Natural killer cell (primary cell): ENCODE data around the gene GRM4. TPM values are rescaled to one million over a fixed set of nuclear protein-coding genes. Genes with fewer than 3 reads are reported as not detected.

Experiments used
- ATAC-seq, 3 donors: fragments of 150-1000 bp in 2 of 3; fragments of 200-7000 bp in 1 of 3; cut with Tn5 transposase; 1 replicate in 1 of 3; 2 replicates in 2 of 3; pipeline ENCODE4 v1.10.0; 2021; ENCODE audit warnings: mild to moderate bottlenecking in 2 of 3, moderate library complexity in 2 of 3
- DNase-seq, 2 donors: peaks; one replicate each; pipeline versions ENCODE4 v3.0.0 to v3.0.0-alpha.2; 2013 to 2021; ENCODE audit warnings: mixed read lengths in 1 of 2
- H3K27ac ChIP-seq: one replicate; pipeline ENCODE4 v1.5.1; 2013; ENCODE audit warnings: mild to moderate bottlenecking, low read length
- H3K27me3 ChIP-seq: one replicate; pipeline ENCODE4 v1.6.1; 2013; ENCODE audit warnings: low read length; ENCODE audit not compliant: control insufficient read depth, insufficient read depth
- H3K36me3 ChIP-seq: one replicate; pipeline ENCODE4 v1.6.1; 2013; ENCODE audit warnings: low read length; ENCODE audit not compliant: control insufficient read depth, insufficient read depth
- H3K4me1 ChIP-seq: one replicate; pipeline ENCODE4 v1.6.1; 2013; ENCODE audit warnings: low read length; ENCODE audit not compliant: control insufficient read depth, insufficient read depth
- H3K4me3 ChIP-seq: one replicate; pipeline ENCODE4 v1.5.1; 2013; ENCODE audit warnings: low read length
- H3K9me3 ChIP-seq: one replicate; pipeline ENCODE4 v1.6.1; 2013; ENCODE audit warnings: low read length; ENCODE audit not compliant: control insufficient read depth, insufficient read depth
- H3K27ac Mint-ChIP-seq, 2 donors: one replicate each; pipeline ENCODE4 v1.8.0; 2022; ENCODE audit warnings: mild to moderate bottlenecking in 2 of 2, mixed read lengths in 2 of 2, moderate library complexity in 1 of 2
- H3K27me3 Mint-ChIP-seq, 2 donors: one replicate each; pipeline ENCODE4 v1.8.0; 2022; ENCODE audit warnings: low read depth in 2 of 2, mixed read lengths in 2 of 2
- H3K36me3 Mint-ChIP-seq: one replicate; pipeline ENCODE4 v1.8.0; 2022; ENCODE audit warnings: mixed read lengths
- H3K4me1 Mint-ChIP-seq, 2 donors: one replicate each; pipeline ENCODE4 v1.8.0; 2022; ENCODE audit warnings: mixed read lengths in 2 of 2
- H3K4me3 Mint-ChIP-seq: one replicate; pipeline ENCODE4 v1.8.0; 2022; ENCODE audit warnings: mild to moderate bottlenecking, moderate library complexity, mixed read lengths
- H3K9me3 Mint-ChIP-seq, 2 donors: one replicate each; pipeline ENCODE4 v1.8.0; 2022; ENCODE audit warnings: mixed read lengths in 2 of 2
- WGBS: methylation state at CpG from one replicate; pipeline ENCODE4 v1.1.7; 2013; ENCODE audit warnings: missing lambda C conversion rate; ENCODE audit not compliant: insufficient coverage; 5-methylcytosine and 5-hydroxymethylcytosine counted together
- intact Hi-C: fragments of 100-400 bp; cut with micrococcal nuclease; formaldehyde crosslinking; loops from one replicate; pipeline ENCODE4 v1.14.2; 2022
- total RNA-seq, 4 donors: library from RNA; stranded (reverse); fragments of 120-200 nt in 1 of 4; gene quantifications; one replicate each; pipeline versions ENCODE4 v1.2.3 to v1.2.4, GENCODE V29; 2013 to 2022
- TF ChIP-seq, protein P1 (sequence below): fragments of 200-600 bp; IDR thresholded peaks from one replicate; pipeline ENCODE4 v1.8.0; 2022; ENCODE audit warnings: antibody characterized with exemption

GRM4 gene
- total RNA-seq, 3 donors from 2014 or later (not counting 1 experiment from before 2014, with no cell fraction given): not detected

DNA sequence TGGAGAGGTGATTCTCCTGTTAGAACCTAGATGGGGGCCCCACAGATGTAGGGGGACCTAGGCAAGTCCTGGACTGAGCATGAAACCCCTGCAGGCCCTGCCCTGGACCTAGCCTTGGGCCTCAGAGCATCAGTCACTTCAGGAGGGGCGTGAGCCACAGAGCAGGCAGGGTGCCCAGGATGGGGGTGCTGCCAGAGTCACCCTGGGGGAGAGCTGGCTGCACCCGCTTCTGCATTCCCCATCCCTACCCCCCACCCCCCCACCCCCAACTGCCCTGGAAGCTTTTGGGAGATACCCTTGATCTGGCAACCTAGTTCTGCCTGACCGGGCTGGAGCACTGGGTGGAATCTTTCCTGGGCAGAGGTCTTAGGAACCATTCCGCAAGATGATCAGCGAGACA, 125.6 kb downstream of the GRM4 start:
- 97% methylated on average over 4 of the region's 5 CpGs for WGBS

DNA sequence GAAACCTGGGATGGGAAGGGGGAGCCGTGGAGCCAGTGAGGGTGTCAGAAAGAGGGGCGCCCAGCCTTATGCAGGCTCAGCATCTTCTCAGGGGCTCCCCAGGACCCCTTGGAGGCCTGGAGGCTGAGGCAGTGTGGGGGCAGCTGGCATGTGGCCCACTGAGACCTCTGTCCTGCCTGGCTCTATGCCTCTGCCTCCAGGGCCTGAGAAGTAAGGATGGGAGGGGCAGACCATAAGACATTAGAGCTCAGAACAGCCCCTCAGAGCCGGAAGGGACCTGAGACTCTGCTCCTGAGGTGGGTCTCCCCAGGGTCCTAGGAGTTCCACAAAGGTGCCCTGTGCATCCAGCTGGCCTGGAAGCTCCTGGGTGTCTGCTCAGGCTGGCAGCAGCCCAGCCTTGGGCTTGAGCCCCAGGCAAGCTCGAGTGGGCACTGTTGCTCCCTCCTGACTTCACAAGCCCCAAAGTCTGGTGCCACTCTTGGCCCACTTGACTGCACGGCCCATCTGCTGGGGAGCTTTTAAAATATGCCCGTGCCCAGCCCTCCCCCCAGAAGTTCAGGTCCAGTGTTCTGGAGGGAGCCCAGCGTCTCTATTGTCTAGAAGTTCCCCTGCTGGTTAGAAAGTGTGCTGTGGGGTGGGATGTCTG, 126.8 kb downstream of the GRM4 start:
- H3K4me3 ChIP-seq: no peak overlapping the region
- TF ChIP-seq, protein P1, sequence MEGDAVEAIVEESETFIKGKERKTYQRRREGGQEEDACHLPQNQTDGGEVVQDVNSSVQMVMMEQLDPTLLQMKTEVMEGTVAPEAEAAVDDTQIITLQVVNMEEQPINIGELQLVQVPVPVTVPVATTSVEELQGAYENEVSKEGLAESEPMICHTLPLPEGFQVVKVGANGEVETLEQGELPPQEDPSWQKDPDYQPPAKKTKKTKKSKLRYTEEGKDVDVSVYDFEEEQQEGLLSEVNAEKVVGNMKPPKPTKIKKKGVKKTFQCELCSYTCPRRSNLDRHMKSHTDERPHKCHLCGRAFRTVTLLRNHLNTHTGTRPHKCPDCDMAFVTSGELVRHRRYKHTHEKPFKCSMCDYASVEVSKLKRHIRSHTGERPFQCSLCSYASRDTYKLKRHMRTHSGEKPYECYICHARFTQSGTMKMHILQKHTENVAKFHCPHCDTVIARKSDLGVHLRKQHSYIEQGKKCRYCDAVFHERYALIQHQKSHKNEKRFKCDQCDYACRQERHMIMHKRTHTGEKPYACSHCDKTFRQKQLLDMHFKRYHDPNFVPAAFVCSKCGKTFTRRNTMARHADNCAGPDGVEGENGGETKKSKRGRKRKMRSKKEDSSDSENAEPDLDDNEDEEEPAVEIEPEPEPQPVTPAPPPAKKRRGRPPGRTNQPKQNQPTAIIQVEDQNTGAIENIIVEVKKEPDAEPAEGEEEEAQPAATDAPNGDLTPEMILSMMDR: no peak
- no peaks in the 10 kb centered on the region for H3K4me1 Mint-ChIP-seq
- no peaks in the 10 kb centered on the region for H3K27me3 ChIP-seq
- no peaks in the 10 kb centered on the region for H3K36me3 Mint-ChIP-seq
- H3K9me3 ChIP-seq: no peaks in the 10 kb centered on the region
- ATAC-seq (no peak), DNase-seq (no peak)
- H3K36me3 ChIP-seq: no peaks in the 10 kb centered on the region
- 86% methylated on average over 7 of the region's 7 CpGs for WGBS
- H3K27ac ChIP-seq: no peak overlapping the region
- H3K9me3 Mint-ChIP-seq: no peaks in the 10 kb centered on the region
- peaks cover 23% of the 10 kb centered on the region in 2 donors for H3K27me3 Mint-ChIP-seq
- intact Hi-C loops: no loop called here
- H3K4me3 Mint-ChIP-seq: no peak overlapping the region
- H3K27ac Mint-ChIP-seq: no peak overlapping the region
- H3K4me1 ChIP-seq: no peaks in the 10 kb centered on the region

More for the DNA sequence above, 125.6 kb downstream of the GRM4 start:
- intact Hi-C loops: no loop called here
- Mint-ChIP-seq H3K36me3 (no peaks in the 10 kb centered on the region), H3K4me3 (no peak overlapping the region), H3K9me3 (no peaks in the 10 kb centered on the region), H3K27ac (no peak overlapping the region), H3K4me1 (no peaks in the 10 kb centered on the region), H3K27me3 (peaks cover 27 to 29% of the 10 kb centered on the region in 2 donors)
- H3K9me3 ChIP-seq: no peaks in the 10 kb centered on the region
- no peak overlapping the region for H3K27ac ChIP-seq
- TF ChIP-seq, protein P1: no peak
- no peak for ATAC-seq
- no peak for DNase-seq
- H3K4me1 ChIP-seq: no peaks in the 10 kb centered on the region
- H3K36me3 ChIP-seq: no peaks in the 10 kb centered on the region
- no peaks in the 10 kb centered on the region for H3K27me3 ChIP-seq
- no peak overlapping the region for H3K4me3 ChIP-seq

DNA sequence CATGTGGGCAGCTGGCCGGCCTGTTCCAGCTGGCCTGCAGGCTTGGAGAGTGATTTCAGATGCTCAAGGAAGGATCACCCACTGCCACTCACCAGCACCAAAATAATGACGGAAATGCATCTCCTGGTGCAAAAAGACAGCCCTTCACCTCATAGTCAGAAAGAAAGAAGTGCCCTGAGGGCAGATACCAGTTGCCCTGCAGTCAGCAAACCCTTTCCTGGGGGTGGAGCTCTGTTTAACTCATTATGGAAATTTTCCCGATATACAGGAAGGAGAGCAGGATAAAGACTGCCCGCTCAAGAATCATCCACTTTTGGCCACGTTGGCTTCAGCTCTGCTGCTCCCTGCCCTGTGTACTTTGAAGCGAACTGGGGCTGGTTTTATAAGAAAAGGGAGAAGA, 127.9 kb downstream of the GRM4 start:
- H3K36me3 Mint-ChIP-seq: no peaks in the 10 kb centered on the region
- H3K27me3 Mint-ChIP-seq: peaks cover 18 to 21% of the 10 kb centered on the region in 2 donors
- intact Hi-C loops: no loop called here
- Histone ChIP-seq H3K36me3 (no peaks in the 10 kb centered on the region), H3K4me3 (no peak overlapping the region), H3K9me3 (no peaks in the 10 kb centered on the region), H3K27me3 (no peaks in the 10 kb centered on the region), H3K27ac (no peak overlapping the region), H3K4me1 (no peaks in the 10 kb centered on the region)
- H3K4me1 Mint-ChIP-seq: no peaks in the 10 kb centered on the region
- TF ChIP-seq, protein P1: no peak
- 87% methylated on average over 6 of the region's 6 CpGs for WGBS
- H3K4me3 Mint-ChIP-seq: no peak overlapping the region
- ATAC-seq (no peak), DNase-seq (no peak)
- H3K9me3 Mint-ChIP-seq: no peaks in the 10 kb centered on the region
- no peak overlapping the region for H3K27ac Mint-ChIP-seq
